Upper lobe of left lung (tissue), 4 donors: ENCODE data around the gene SERPINA5.

ENCODE experiments used
- POLR2A ChIP-seq, 4 donors: fragments of 450-650 bp; IDR thresholded peaks; one replicate each; pipeline ENCODE4 v1.5.1; 2016 to 2017; ENCODE audit warnings: antibody characterized with exemption in 4 of 4, mild to moderate bottlenecking in 2 of 4
- TF ChIP-seq, protein P1 (sequence below), 6 experiments: fragments of 450-650 bp in 4 of 6; fragments of 200-600 bp in 2 of 6; sonication (generic) in 2 of 6; IDR thresholded peaks; one replicate each; pipeline ENCODE4 v1.5.1; 2016 to 2019; ENCODE audit warnings: antibody characterized with exemption in 6 of 6

GRCh38 chr14:94631050-94631449 lies 49.8 kb downstream of the SERPINA5 start:
- TF ChIP-seq, protein P1, sequence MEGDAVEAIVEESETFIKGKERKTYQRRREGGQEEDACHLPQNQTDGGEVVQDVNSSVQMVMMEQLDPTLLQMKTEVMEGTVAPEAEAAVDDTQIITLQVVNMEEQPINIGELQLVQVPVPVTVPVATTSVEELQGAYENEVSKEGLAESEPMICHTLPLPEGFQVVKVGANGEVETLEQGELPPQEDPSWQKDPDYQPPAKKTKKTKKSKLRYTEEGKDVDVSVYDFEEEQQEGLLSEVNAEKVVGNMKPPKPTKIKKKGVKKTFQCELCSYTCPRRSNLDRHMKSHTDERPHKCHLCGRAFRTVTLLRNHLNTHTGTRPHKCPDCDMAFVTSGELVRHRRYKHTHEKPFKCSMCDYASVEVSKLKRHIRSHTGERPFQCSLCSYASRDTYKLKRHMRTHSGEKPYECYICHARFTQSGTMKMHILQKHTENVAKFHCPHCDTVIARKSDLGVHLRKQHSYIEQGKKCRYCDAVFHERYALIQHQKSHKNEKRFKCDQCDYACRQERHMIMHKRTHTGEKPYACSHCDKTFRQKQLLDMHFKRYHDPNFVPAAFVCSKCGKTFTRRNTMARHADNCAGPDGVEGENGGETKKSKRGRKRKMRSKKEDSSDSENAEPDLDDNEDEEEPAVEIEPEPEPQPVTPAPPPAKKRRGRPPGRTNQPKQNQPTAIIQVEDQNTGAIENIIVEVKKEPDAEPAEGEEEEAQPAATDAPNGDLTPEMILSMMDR (IDR thresholded peaks at IDR 0.05) = no peak
- no peak for TF ChIP-seq POLR2A (IDR thresholded peaks at IDR 0.05)
